Activated T-cell treated with anti-CD3 and anti-CD28 coated beads for 1 hour (primary cell): ENCODE results near the gene TPI1.
"Not testable (repeated sequence)": the region's sequence is repeated elsewhere in the genome, so short reads cannot be mapped to it uniquely, and the experiment has no call there.

Experiments
- DNase-seq: peaks from one replicate; pipeline ENCODE4 v3.0.0-alpha.2; 2020; ENCODE audit warnings: low read depth

Gene TPI1

GRCh38 chr12:6869049-6870021 is 2.0 kb downstream of the TPI1 start:
- peak; percentile 82 for DNase-seq

DNA sequence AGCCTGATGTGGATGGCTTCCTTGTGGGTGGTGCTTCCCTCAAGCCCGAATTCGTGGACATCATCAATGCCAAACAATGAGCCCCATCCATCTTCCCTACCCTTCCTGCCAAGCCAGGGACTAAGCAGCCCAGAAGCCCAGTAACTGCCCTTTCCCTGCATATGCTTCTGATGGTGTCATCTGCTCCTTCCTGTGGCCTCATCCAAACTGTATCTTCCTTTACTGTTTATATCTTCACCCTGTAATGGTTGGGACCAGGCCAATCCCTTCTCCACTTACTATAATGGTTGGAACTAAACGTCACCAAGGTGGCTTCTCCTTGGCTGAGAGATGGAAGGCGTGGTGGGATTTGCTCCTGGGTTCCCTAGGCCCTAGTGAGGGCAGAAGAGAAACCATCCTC is 3.0 kb downstream of the TPI1 start:
- DNase-seq = not testable (repeated sequence)

DNA sequence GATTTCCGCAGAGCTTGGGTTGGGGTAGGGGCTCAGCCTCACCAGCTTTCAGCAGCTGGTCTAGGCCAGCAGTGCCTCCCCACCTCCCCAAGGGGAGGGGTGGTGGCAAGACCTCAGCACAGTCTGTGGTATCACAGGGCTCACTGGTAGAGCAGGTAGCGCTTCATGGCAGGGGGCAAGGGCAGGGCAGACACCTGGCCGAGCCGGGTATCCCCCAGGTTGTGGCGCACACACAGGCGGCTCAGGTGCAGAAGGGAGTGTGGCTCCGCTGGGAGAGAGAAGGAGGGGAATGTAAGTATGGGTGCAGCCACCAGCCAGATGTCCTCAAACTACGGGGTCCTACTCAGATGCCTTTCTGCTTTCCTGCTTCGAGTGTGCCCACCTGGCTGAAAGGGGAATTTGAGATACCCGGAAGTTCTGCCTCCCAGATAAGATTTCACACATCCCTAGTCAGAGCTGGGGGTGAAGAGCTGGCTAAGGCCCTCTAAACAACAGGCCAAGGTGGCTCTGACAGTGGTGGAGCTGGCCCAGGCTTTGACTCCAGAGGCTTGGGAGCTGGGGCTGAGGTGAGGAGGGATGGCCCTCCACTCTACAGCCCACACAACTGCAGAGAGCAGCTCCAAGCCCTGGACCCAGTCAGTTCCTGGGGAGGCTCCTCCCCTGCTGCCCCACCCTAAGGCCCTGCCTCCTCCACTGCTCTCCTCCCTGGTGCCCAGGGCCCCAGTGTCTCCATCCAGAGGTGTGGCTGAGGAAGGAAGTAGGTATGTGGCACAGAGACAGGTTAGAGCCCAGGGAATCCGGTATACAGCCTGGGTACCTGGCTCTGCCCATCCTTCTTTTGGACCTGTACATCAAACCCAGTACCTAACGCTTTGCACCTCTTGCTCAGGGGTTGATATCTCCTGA is 4.0 kb downstream of the TPI1 start:
- DNase-seq = no peak

DNA sequence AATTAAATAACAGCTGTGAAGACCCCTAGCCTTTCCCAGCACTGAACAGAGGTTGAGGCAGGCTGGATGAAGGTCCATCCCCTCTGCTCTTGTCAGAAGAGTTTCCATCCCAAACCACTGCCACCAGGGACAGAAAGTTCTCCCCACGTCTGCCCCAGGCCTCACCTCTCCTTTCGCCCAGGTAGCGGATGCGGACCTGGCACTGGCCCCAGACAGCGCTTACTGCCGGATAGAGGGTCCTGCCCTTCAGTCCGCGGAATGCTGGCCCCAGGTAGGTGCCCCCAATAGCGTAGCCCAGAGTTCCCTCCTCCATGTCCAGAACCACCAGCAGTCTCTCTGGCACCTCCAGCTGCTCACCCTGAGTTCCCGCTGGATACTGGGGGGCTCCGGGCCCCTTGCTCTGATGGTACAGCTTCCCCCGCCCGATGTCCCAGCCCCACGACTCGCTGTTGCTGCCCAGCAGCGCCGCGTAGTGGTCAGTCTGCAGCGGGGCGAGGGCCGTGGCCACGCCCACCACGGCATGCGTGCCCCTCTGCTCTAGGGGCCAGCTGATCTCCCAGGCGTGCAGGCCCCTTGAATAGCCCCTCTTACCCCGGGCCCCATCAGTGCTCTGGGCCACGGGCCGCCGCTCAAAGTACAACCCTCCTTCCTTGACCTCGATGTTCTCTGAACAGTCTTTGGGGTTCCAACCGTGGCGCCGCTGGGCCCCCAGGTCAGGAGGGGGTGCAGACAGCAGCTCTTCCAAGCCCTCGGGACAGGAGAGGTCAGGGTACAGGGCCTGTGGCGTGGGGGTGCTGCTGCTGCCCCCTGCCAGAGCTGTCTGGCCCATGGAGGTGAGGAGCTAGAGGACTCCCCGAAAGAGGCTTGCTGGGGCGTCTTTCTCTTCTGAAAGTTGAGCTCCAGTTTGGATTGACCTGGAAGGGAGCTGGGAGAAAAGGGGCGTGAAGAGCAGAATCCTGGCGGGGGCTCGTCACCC is 5.0 kb downstream of the TPI1 start:
- peak; percentile 84 for DNase-seq

DNA sequence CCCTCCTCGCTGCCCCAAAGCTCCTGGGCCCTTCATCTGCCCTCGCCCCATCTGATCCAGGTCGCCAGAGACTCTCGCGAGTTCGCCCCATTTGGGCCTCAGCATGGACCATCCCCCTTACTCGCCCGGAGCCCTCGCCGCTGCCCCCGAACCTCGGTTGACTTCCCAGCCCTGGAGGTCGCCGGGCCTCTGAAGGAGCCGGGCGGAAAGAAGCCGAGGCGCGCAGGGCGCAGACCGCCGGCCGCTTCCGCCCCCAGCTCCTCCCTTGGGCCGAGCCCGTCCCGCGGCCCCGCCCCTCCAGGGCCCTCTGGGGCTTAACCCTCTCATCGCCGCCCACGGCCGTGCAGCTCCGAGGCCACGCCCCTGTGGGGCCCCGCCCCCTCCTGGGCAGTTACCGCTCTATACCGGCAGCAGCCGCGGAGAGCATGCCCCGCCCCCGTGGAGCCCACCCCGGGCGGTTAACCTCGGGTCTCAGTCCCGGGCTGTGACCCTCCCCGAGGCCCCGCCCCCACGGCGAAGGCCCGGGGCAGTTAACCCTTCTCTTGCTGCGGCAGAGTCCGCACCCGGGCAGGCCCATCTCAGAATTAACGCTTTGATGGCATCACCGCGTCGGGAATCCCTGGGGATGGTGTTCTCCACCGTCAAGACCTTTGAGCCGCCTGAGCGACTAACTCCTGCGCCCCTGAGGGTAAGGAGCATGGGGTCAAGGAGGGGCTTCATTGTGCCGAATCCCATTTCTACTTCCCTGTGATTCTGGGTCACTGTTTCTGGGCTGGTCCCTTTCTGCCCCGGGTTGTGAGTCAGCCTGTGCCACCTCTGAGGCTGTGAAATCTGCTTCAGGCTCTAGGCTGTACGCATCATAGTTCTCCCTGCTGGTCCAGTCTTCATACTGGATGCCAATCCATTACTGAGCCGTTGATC is 6.0 kb downstream of the TPI1 start, which contains the start of gene SPSB2:
Gene SPSB2, minus strand, starts transcription at position 210 of the 921 bp plus-strand sequence. CDS start 402 bp downstream, outside the sequence.
- DNase-seq = peak; percentile 99

GRCh38 chr12:6874015-6874368 is 6.7 kb downstream of the TPI1 start:
- not testable (repeated sequence) for DNase-seq

- not testable (repeated sequence) for DNase-seq
Observed at GRCh38 chr12:6879824-6880223, 12.5 kb downstream of the TPI1 start.

DNA sequence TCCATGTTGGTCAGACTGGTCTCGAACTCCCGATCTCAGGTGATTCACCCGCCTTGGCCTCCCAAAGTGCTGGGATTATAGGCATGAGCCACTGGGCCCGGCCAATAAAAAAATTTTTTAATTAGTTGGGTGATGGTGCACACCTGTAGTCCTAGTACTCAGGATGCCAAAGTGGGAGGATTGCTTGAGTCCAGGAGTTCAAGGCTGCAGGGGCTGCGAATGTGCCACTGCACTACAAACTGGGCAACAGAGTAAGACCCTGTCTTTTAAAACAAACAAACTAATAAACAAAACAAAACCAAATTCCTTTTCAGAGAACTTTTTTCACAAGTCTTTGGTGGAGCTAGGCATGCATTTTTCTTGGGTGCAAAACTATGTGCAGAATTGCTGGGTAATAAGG is 15.9 kb downstream of the TPI1 start:
- DNase-seq = no peak

DNA sequence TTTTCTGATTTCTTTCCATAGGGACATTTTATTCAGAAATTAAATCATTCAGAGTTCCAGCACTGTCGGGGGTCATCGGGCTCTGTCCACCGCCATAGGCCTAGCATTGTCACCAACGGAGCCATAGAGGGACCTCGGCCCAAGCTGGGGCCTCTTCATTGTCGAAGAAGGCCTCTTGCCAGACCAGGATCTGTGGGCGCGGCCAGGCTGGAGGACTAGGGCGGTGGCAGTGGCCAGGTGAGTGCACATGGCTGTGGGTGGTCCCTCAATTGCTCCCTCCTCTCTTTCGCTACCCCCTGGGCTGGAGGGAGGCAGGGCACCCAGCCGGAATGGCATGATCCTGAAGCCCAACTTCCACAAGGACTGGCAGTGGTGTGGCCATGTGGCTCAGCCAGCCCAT is 16.4 kb downstream of the TPI1 start:
- DNase-seq = no peak

DNA sequence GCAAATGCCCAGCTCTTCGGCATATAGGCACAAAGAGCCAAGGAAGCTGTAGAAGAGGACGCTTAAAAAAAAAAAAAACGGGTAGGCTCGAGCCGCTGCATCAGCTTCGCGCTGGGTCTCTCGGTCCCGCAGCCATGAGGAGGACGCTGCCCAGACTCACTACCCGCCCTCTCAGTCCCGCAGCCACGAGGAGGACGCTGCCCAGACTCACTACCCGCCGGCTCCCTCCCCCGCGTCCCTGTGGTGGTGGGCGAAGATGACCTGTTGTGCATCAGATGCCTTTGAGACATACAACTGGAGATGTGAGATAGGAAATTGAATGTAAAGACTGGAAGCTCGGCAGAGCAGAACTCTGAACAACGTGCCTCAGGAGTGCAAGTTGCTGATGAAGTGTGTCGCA is 17.2 kb downstream of the TPI1 start:
- no peak for DNase-seq

- not testable (repeated sequence) for DNase-seq
Observed at GRCh38 chr12:6886206-6886999, 19.1 kb downstream of the TPI1 start.

- DNase-seq = no peak
Observed at GRCh38 chr12:6887460-6887859, 20.1 kb downstream of the TPI1 start.

- no peak for DNase-seq
Observed at GRCh38 chr12:6888360-6888759, 21.0 kb downstream of the TPI1 start.

- not testable (repeated sequence) for DNase-seq
Observed at GRCh38 chr12:6888794-6889193, 21.5 kb downstream of the TPI1 start.

DNA sequence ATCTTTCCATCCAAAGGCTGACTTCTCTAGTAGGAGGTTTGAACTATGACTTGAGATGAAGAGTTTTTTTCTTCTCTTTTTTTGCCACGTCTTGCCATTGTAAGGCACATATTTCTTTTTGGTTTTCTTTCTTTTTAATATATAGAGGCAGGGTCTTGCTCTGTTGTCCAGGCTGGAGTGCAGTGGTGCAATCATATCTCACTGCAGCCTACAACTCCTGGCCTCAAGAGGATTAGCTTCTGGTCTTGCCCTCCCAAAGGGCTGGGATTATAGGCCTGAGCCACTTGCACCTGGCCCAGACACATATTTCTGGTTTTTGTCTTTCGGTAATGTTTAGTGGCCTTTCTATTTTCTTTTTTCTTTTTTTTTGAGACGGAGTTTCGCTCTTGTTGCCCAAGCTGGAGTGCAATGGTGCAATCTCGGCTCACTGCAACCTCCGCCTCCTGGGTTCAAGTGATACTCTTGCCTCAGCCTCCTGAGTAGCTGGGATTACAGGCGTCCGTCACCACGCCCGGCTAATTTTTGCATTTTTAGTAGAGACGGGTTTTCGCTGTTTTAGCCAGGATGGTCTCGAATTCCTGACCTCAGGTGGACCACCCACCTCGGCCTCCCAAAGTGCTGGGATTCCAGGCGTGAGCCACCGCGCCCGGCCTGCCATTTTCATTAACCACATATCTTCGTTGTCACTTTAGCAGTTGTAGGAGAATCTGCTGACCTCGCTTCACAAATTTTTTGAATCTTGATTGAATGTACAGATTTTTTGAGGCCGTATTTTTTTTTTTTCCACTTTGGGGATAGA is 22.6 kb downstream of the TPI1 start:
- not testable (repeated sequence) for DNase-seq

GRCh38 chr12:6890789-6891645 is 23.7 kb downstream of the TPI1 start:
- peak; percentile 98 for DNase-seq

GRCh38 chr12:6891646-6892001 is 24.3 kb downstream of the TPI1 start:
- DNase-seq = no peak

DNA sequence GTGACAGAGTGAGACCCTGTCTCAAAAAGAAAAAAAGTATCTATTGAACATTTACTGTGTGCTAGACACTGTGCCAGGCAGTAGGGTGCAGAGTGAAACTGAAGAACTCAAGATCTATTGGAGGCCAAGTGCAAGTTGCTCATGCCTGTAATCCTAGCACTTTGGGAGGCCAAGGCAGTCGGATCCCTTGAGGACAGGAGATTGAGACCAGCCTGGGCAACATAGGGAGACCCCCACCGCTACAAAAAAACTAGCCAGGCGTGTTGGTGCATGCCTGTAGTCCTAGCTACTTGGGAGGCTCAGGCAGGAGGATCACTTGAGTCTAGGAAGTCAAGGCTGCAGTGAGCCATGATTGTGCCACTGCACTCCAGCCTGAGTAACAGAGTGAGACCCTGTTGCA is 25.4 kb downstream of the TPI1 start:
- not testable (repeated sequence) for DNase-seq
